H9 (cell line): ENCODE results near the gene RET. TPM values are rescaled to one million over a fixed set of nuclear protein-coding genes. Genes with fewer than 3 reads are reported as not detected.

Experiments
- DNase-seq: peaks from one replicate; pipeline ENCODE4 v3.0.0-alpha.2; 2017
- H2AFZ ChIP-seq: one replicate; pipeline ENCODE4 v1.6.1; 2013; ENCODE audit warnings: mild to moderate bottlenecking, low read length, control low read depth, moderate library complexity
- H2AK5ac ChIP-seq: 2 replicates; pipeline ENCODE4 v1.6.1; 2013; ENCODE audit warnings: low read length, control low read depth, mixed read lengths; ENCODE audit not compliant: insufficient read length
- H2BK120ac ChIP-seq: one replicate; pipeline ENCODE4 v1.6.1; 2013; ENCODE audit warnings: low read depth, mild to moderate bottlenecking, low read length, control low read depth, inconsistent platforms; ENCODE audit not compliant: poor library complexity, severe bottlenecking
- H2BK12ac ChIP-seq: 2 replicates; pipeline ENCODE4 v1.6.1; 2013; ENCODE audit warnings: low read length, control low read depth, mixed read lengths, low read depth; ENCODE audit not compliant: insufficient read length
- H2BK15ac ChIP-seq: 2 replicates; pipeline ENCODE4 v1.6.1; 2013; ENCODE audit warnings: low read depth, low read length, control low read depth
- H2BK20ac ChIP-seq: one replicate; pipeline ENCODE4 v1.6.1; 2013; ENCODE audit warnings: low read depth, mild to moderate bottlenecking, low read length, control low read depth, inconsistent platforms; ENCODE audit not compliant: poor library complexity, severe bottlenecking
- H2BK5ac ChIP-seq: 2 replicates; pipeline ENCODE4 v1.6.1; 2013; ENCODE audit warnings: low read length, control low read depth, mixed read lengths; ENCODE audit not compliant: insufficient read length
- H3K14ac ChIP-seq: 2 replicates; pipeline ENCODE4 v1.6.1; 2013; ENCODE audit warnings: low read length, control low read depth; ENCODE audit not compliant: insufficient read depth
- H3K18ac ChIP-seq: 2 replicates; pipeline ENCODE4 v1.6.1; 2013; ENCODE audit warnings: low read depth, mild to moderate bottlenecking, mixed read lengths, low read length, control low read depth; ENCODE audit not compliant: insufficient read length
- H3K23ac ChIP-seq: 2 replicates; pipeline ENCODE4 v1.6.1; 2013; ENCODE audit warnings: low read length, control low read depth, mixed read lengths, low read depth; ENCODE audit not compliant: insufficient read length
- H3K23me2 ChIP-seq: 2 replicates; pipeline ENCODE4 v1.6.1; 2013; ENCODE audit warnings: low read depth, mild to moderate bottlenecking, mixed read lengths, low read length, control low read depth; ENCODE audit not compliant: insufficient read length, poor library complexity, severe bottlenecking
- H3K27ac ChIP-seq: 2 replicates; pipeline ENCODE4 v1.5.1; 2013; ENCODE audit warnings: low read length, control low read depth, mixed read lengths, low read depth; ENCODE audit not compliant: insufficient read length
- H3K27me3 ChIP-seq: 2 replicates; pipeline ENCODE4 v1.6.1; 2013; ENCODE audit warnings: low read length, control low read depth, inconsistent platforms; ENCODE audit not compliant: insufficient read depth
- H3K4ac ChIP-seq: 2 replicates; pipeline ENCODE4 v1.6.1; 2013; ENCODE audit warnings: low read depth, mild to moderate bottlenecking, control low read depth, inconsistent platforms, low read length, moderate library complexity
- H3K4me1 ChIP-seq: 2 replicates; pipeline ENCODE4 v1.6.1; 2013; ENCODE audit warnings: low read length, control low read depth, inconsistent platforms; ENCODE audit not compliant: insufficient read depth
- H3K4me2 ChIP-seq: 2 replicates; pipeline ENCODE4 v1.6.1; 2013; ENCODE audit warnings: low read length, control low read depth, mixed read lengths; ENCODE audit not compliant: insufficient read length, insufficient read depth
- H3K56ac ChIP-seq: 2 replicates; pipeline ENCODE4 v1.6.1; 2013; ENCODE audit warnings: low read depth, mild to moderate bottlenecking, mixed read lengths, low read length, control low read depth; ENCODE audit not compliant: insufficient read length
- H3K79me1 ChIP-seq: 2 replicates; pipeline ENCODE4 v1.6.1; 2013; ENCODE audit warnings: low read depth, mild to moderate bottlenecking, moderate library complexity, low read length, control low read depth, inconsistent platforms; ENCODE audit not compliant: insufficient read depth, poor library complexity, severe bottlenecking
- H3K79me2 ChIP-seq: 2 replicates; pipeline ENCODE4 v1.6.1; 2013; ENCODE audit warnings: low read length, control low read depth, inconsistent platforms; ENCODE audit not compliant: insufficient read depth
- H3K9ac ChIP-seq: 2 replicates; pipeline ENCODE4 v1.6.1; 2013; ENCODE audit warnings: low read length, control low read depth, mixed read lengths; ENCODE audit not compliant: insufficient read length; ENCODE audit errors: extremely low read depth
- H3K9me3 ChIP-seq: one replicate; pipeline ENCODE4 v1.6.1; 2013; ENCODE audit warnings: low read depth, low read length, inconsistent platforms; ENCODE audit not compliant: control insufficient read depth
- H3T11ph ChIP-seq: one replicate; pipeline ENCODE4 v1.6.1; 2013; ENCODE audit warnings: mild to moderate bottlenecking, low read length, control low read depth, inconsistent platforms
- H4K20me1 ChIP-seq: one replicate; pipeline ENCODE4 v1.6.1; 2013; ENCODE audit not compliant: control insufficient read depth, insufficient read length, insufficient read depth
- H4K5ac ChIP-seq: 2 replicates; pipeline ENCODE4 v1.6.1; 2013; ENCODE audit warnings: low read depth, mild to moderate bottlenecking, mixed read lengths, low read length, control low read depth; ENCODE audit not compliant: insufficient read length
- H4K8ac ChIP-seq: replicated peaks from 2 replicates; pipeline ENCODE4 v1.6.1; 2013; ENCODE audit warnings: low read length, control low read depth, mixed read lengths, low read depth; ENCODE audit not compliant: insufficient read length
- H4K91ac ChIP-seq: 2 replicates; pipeline ENCODE4 v1.6.1; 2013; ENCODE audit warnings: low read depth, mild to moderate bottlenecking, moderate library complexity, mixed read lengths, low read length, control low read depth; ENCODE audit not compliant: insufficient read length
- H3K27ac Mint-ChIP-seq, 3 experiments: 2 replicates in 2 of 3; 3 replicates in 1 of 3; pipeline ENCODE4 v1.8.0; 2020 to 2021; ENCODE audit warnings: mixed read lengths in 3 of 3, mild to moderate bottlenecking in 1 of 3, moderate library complexity in 1 of 3
- H3K27me3 Mint-ChIP-seq: 2 replicates; pipeline ENCODE4 v1.8.0; 2021; ENCODE audit warnings: low read depth, mild to moderate bottlenecking, moderate library complexity, mixed read lengths
- H3K36me3 Mint-ChIP-seq, 3 experiments: 2 replicates in 2 of 3; 3 replicates in 1 of 3; pipeline ENCODE4 v1.8.0; 2020 to 2021; ENCODE audit warnings: low read depth in 3 of 3, mixed read lengths in 3 of 3; ENCODE audit not compliant: insufficient read depth in 1 of 3
- H3K4me1 Mint-ChIP-seq, 2 experiments: 2 replicates each; pipeline ENCODE4 v1.8.0; 2020; ENCODE audit warnings: mixed read lengths in 2 of 2
- H3K4me3 Mint-ChIP-seq, 2 experiments: 2 replicates in 1 of 2; 3 replicates in 1 of 2; pipeline ENCODE4 v1.8.0; 2020 to 2021; ENCODE audit warnings: mild to moderate bottlenecking in 2 of 2, mixed read lengths in 2 of 2, moderate library complexity in 1 of 2
- H3K9me3 Mint-ChIP-seq, 2 experiments: 2 replicates in 1 of 2; 3 replicates in 1 of 2; pipeline ENCODE4 v1.8.0; 2020; ENCODE audit warnings: mild to moderate bottlenecking in 2 of 2, mixed read lengths in 2 of 2, moderate library complexity in 1 of 2
- WGBS: extraction: QIAGEN DNeasy Blood & Tissue Kit; methylation state at CpG from one replicate; pipeline ENCODE4 v1.1.7; 2013; ENCODE audit warnings: missing lambda C conversion rate, low lambda C conversion rate, mixed read lengths; ENCODE audit not compliant: insufficient read length; ENCODE audit errors: extremely low coverage; 5-methylcytosine and 5-hydroxymethylcytosine counted together
- total RNA-seq: library from RNA; stranded (reverse); gene quantifications from 2 replicates; pipeline ENCODE4 v1.2.1, GENCODE V29; 2021
- TF ChIP-seq, protein P1 (sequence below): fragments of 200-600 bp; sonication (generic); conservative IDR thresholded peaks from 3 replicates; pipeline ENCODE4 v1.8.0; 2021; ENCODE audit warnings: antibody characterized with exemption, mild to moderate bottlenecking

RET gene
- total RNA-seq, 1 experiment from 2014 or later: 12.2 TPM

DNA sequence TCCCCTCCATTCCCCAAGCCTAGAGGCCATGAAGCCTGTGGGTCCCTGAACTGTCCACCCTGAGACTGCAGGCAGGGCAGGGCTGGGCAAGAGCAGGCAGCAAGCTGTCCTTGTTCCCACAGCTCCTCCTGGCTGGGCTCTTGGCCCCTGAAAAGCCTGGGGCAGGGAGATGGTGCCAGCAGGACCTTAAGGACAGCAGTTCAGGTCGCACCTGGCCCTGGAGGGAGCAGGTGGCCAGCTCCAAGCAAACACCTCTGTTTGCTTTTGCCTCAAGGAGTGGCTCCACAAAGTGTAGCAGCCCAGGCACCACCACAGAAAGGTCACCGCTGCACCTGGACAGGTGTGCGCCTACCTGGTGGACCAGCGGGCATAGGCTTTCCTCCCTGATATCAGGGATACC, 5.2 kb downstream of the RET start:
- H3K27ac Mint-ChIP-seq: no peak overlapping the region
- no peak overlapping the region for H3K4me3 Mint-ChIP-seq
- peaks cover 6 to 8% of the 10 kb centered on the region in 2 experiments; a peak in 3 of 4 replicates for H3K4me1 Mint-ChIP-seq

More for the DNA sequence above, 5.2 kb downstream of the RET start:
- Histone ChIP-seq H3K18ac (no peak overlapping the region), H2BK20ac (no peak overlapping the region), H3T11ph (no peak overlapping the region), H4K20me1 (no peaks in the 10 kb centered on the region), H3K23ac (no peak overlapping the region), H3K4me1 (no peaks in the 10 kb centered on the region), H4K8ac (no peak overlapping the region), H3K9ac (no peak overlapping the region), H2BK12ac (no peak overlapping the region), H3K79me1 (no peaks in the 10 kb centered on the region), H2AK5ac (no peak overlapping the region), H4K5ac (no peak overlapping the region), H2BK15ac (no peak overlapping the region), H3K4me2 (no peak overlapping the region), H3K9me3 (no peaks in the 10 kb centered on the region), H3K4ac (no peak overlapping the region), H3K56ac (no peak overlapping the region), H3K14ac (no peak overlapping the region), H2BK5ac (no peak overlapping the region), H2BK120ac (no peak overlapping the region), H3K23me2 (peaks cover 9% of the 10 kb centered on the region), H3K27ac (no peak overlapping the region), H3K79me2 (no peaks in the 10 kb centered on the region), H4K91ac (no peak overlapping the region), H2AFZ (no peak overlapping the region), H3K27me3 (peaks cover 13% of the 10 kb centered on the region)
- WGBS: no CpG with 5 or more reads among the region's 4 CpGs
- DNase-seq: no peak
- TF ChIP-seq, protein P1, sequence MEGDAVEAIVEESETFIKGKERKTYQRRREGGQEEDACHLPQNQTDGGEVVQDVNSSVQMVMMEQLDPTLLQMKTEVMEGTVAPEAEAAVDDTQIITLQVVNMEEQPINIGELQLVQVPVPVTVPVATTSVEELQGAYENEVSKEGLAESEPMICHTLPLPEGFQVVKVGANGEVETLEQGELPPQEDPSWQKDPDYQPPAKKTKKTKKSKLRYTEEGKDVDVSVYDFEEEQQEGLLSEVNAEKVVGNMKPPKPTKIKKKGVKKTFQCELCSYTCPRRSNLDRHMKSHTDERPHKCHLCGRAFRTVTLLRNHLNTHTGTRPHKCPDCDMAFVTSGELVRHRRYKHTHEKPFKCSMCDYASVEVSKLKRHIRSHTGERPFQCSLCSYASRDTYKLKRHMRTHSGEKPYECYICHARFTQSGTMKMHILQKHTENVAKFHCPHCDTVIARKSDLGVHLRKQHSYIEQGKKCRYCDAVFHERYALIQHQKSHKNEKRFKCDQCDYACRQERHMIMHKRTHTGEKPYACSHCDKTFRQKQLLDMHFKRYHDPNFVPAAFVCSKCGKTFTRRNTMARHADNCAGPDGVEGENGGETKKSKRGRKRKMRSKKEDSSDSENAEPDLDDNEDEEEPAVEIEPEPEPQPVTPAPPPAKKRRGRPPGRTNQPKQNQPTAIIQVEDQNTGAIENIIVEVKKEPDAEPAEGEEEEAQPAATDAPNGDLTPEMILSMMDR: no peak
- H3K36me3 Mint-ChIP-seq: peaks cover 0 to 2% (median 0%) of the 10 kb centered on the region in 3 experiments; a peak in 1 of 7 replicates
- H3K9me3 Mint-ChIP-seq: no peaks in the 10 kb centered on the region
- H3K27me3 Mint-ChIP-seq: peaks cover 24% of the 10 kb centered on the region
